Brain microvascular endothelial cell (primary cell): ENCODE results near the gene SLC38A8.

Experiments used
- DNase-seq: peaks from one replicate; pipeline ENCODE4 v3.0.0-alpha.2; 2020
- H3K27ac ChIP-seq: fragments of 250-450 bp; sonication (Bioruptor Pico); 2 replicates; pipeline ENCODE4 v1.5.1; 2020; ENCODE audit warnings: mild to moderate bottlenecking, moderate library complexity
- H3K27me3 ChIP-seq: fragments of 250-450 bp; sonication (Bioruptor Pico); replicated peaks from 2 replicates; pipeline ENCODE4 v1.5.1; 2020; ENCODE audit warnings: mild to moderate bottlenecking
- H3K36me3 ChIP-seq: fragments of 250-450 bp; sonication (Bioruptor Pico); replicated peaks from 2 replicates; pipeline ENCODE4 v1.5.1; 2020; ENCODE audit warnings: mild to moderate bottlenecking
- H3K4me3 ChIP-seq: 2 replicates; pipeline ENCODE4 v1.5.1; 2011; ENCODE audit warnings: low read depth, mild to moderate bottlenecking, control low read depth, low read length, moderate library complexity
- in situ Hi-C: cut with HindIII; loops from 2 replicates; pipeline ENCODE4 v1.10.0; 2017; ENCODE audit warnings: low sequenced_read_pairs, low pct_ligation_motif_present
- TF ChIP-seq, protein P1 (sequence below): IDR thresholded peaks from 2 replicates; pipeline ENCODE4 v1.5.1; 2011; ENCODE audit warnings: low read depth, mild to moderate bottlenecking, moderate library complexity, low read length, control low read depth, inconsistent platforms; ENCODE audit errors: missing control alignments

The SLC38A8 gene

DNA sequence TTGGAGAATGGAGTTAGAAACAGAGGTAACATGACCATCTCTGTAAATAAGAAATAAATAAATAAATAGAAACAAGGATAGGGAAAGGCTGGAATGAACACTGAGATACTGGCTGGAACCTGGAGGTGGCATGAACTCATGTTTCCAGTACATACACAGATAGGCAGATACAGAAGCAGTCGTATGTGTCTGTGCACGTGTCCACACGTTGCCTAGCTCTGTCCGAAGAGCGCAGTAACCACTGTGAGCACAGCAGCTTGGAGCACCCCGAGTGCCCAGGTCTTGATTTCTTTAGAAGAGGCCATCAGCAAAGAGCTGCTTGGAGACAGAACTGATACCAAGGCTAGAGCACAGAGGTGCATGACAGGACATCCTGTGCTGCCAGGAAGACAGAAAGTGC, 37.1 kb upstream of the SLC38A8 start:
- in situ Hi-C loops: no loop called here
- Histone ChIP-seq H3K27ac (no peak overlapping the region), H3K36me3 (peaks cover 17% of the 10 kb centered on the region), H3K4me3 (no peak overlapping the region), H3K27me3 (no peaks in the 10 kb centered on the region)
- TF ChIP-seq, protein P1, sequence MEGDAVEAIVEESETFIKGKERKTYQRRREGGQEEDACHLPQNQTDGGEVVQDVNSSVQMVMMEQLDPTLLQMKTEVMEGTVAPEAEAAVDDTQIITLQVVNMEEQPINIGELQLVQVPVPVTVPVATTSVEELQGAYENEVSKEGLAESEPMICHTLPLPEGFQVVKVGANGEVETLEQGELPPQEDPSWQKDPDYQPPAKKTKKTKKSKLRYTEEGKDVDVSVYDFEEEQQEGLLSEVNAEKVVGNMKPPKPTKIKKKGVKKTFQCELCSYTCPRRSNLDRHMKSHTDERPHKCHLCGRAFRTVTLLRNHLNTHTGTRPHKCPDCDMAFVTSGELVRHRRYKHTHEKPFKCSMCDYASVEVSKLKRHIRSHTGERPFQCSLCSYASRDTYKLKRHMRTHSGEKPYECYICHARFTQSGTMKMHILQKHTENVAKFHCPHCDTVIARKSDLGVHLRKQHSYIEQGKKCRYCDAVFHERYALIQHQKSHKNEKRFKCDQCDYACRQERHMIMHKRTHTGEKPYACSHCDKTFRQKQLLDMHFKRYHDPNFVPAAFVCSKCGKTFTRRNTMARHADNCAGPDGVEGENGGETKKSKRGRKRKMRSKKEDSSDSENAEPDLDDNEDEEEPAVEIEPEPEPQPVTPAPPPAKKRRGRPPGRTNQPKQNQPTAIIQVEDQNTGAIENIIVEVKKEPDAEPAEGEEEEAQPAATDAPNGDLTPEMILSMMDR: no peak
- no peak for DNase-seq

DNA sequence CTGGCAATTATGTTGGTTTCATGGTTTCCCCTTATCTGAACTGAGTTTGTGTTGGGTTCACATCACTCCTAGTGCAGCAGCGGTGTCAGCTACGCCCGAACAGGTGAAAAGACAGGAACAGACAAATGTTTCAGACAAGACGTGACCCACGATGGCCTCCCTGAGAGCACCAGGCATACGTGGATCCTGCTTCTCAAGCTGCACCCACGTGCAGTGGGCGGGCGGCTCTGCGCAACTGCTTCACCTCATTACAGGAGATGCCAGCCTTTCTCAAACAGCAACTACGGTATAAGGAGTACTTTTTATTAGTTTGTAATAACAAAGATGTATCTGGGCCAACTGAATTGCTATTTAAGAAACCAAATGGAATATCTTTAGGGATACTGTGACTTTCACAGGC, 32.8 kb upstream of the SLC38A8 start:
- TF ChIP-seq, protein P1: no peak
- Histone ChIP-seq H3K4me3 (no peak overlapping the region), H3K36me3 (peaks cover 28% of the 10 kb centered on the region), H3K27ac (no peak overlapping the region), H3K27me3 (no peaks in the 10 kb centered on the region)
- no peak for DNase-seq
- in situ Hi-C loops: no loop called here

- Histone ChIP-seq H3K36me3 (peaks cover 28% of the 10 kb centered on the region), H3K27ac (no peak overlapping the region), H3K27me3 (no peaks in the 10 kb centered on the region), H3K4me3 (no peak overlapping the region)
- DNase-seq: no peak
- in situ Hi-C loops: no loop called here
- TF ChIP-seq, protein P1: no peak
These were observed 32.1 kb upstream of the SLC38A8 start for GRCh38 chr16:84074721-84075120.

DNA sequence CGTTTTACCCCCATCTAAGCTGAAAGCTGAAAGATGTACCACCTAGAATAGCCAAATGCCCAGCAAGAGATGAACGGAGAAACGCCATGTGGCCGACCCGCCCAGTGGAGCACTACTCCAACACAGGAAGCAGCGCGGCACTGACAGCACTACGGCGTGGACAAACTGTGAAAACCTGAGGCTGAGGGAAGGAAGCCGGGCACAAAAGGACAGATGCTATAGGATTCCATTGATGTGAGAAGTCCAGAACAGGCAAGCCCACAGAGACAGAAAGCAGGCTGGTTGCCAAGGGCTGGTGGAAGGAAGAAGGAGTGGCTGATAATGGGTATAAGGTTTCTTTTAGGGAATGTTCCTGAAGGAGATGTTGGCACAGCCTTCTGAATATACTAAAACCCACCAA, 29.4 kb upstream of the SLC38A8 start:
- DNase-seq: peak; percentile 18
- Histone ChIP-seq H3K27me3 (no peaks in the 10 kb centered on the region), H3K36me3 (peaks cover 53% of the 10 kb centered on the region), H3K27ac (no peak overlapping the region), H3K4me3 (no peak overlapping the region)
- TF ChIP-seq, protein P1: no peak
- in situ Hi-C loops: no loop called here

DNA sequence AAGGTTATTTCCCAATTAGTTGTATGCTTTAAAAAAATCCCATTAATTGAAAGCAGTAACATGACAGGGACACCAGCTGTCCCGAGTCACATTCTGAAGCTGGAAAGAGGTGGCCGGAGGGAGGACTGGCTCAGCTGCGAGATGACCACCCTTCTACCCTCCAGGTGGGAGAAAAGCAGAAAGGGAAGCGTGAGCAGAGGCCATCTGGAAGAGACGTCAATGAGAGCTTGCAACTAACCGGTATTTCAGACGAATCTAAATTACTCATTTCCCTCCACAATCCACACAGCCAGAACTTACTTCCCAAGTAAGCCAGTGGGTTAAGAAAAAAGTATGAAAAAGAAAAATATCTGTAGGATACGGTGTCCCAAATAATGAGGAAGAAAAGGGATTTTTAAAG, 28.5 kb upstream of the SLC38A8 start:
- DNase-seq: no peak
- Histone ChIP-seq H3K27ac (no peak overlapping the region), H3K27me3 (no peaks in the 10 kb centered on the region), H3K4me3 (no peak overlapping the region), H3K36me3 (peaks cover 57% of the 10 kb centered on the region)
- in situ Hi-C loops: no loop called here
- TF ChIP-seq, protein P1: no peak

DNA sequence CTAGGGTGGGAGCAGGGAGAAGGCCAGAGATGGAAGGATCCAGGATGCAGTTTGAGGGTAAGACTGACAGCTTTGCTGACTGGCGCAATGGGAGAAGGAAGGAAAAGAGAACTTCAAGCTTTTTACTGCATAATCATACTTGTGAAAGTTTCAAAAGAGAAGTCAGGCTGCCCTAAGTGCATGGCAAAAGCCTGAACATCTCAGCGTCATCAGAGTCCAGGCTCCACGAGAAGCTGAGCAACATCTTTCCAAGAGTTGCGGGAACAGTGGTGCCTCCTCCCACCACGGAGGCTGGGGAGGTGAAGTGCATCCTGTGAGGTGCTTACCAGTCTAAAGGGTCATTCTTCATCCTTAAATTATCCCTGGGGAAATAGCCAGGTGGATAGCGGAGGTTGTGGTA, 26.9 kb upstream of the SLC38A8 start:
- H3K27ac ChIP-seq: no peak overlapping the region

More for the DNA sequence above, 26.9 kb upstream of the SLC38A8 start:
- TF ChIP-seq, protein P1: no peak
- in situ Hi-C loops: no loop called here
- H3K4me3 ChIP-seq: no peak overlapping the region
- H3K27me3 ChIP-seq: no peaks in the 10 kb centered on the region
- peaks cover 55% of the 10 kb centered on the region for H3K36me3 ChIP-seq
- DNase-seq: no peak
